Activated B cell treated with CpG ODN at 0.5 μM for 24 hours (primary cell): ENCODE measurements around the gene DLK2. TPM values are rescaled to one million over a fixed set of nuclear protein-coding genes. Genes with fewer than 3 reads are reported as not detected.
A peak's percentile ranks its signal among the peaks of the same experiment; 100 is the strongest.
"Not testable (repeated sequence)": the region's sequence is repeated elsewhere in the genome, so short reads cannot be mapped to it uniquely, and the experiment has no call there.

ENCODE experiments used
- ATAC-seq: fragments of 200-7000 bp; cut with Tn5 transposase; one replicate; pipeline ENCODE4 v1.10.0; 2021; ENCODE audit warnings: low read depth, mild to moderate bottlenecking, moderate library complexity
- CTCF ChIA-PET: fragments of 350-600 bp; sonication (Branson Sonifier 250); formaldehyde crosslinking; loops from one replicate; lab custom pipeline; 2021; ENCODE audit warnings: antibody characterized with exemption; lab: Charles Lee
- POLR2A ChIA-PET: fragments of 350-600 bp; sonication (Branson Sonifier 250); formaldehyde crosslinking; loops from one replicate; lab custom pipeline; 2021; ENCODE audit warnings: antibody characterized with exemption; lab: Charles Lee
- DNase-seq: peaks from one replicate; pipeline ENCODE4 v3.0.0; 2022
- H3K27ac Mint-ChIP-seq: one replicate; pipeline ENCODE4 v1.8.0; 2020; ENCODE audit warnings: mixed read lengths
- H3K27me3 Mint-ChIP-seq: one replicate; pipeline ENCODE4 v1.8.0; 2021; ENCODE audit warnings: mixed read lengths
- H3K36me3 Mint-ChIP-seq: one replicate; pipeline ENCODE4 v1.8.0; 2021; ENCODE audit warnings: low read depth, mixed read lengths
- H3K4me1 Mint-ChIP-seq: one replicate; pipeline ENCODE4 v1.8.0; 2021; ENCODE audit warnings: mixed read lengths
- H3K4me3 Mint-ChIP-seq: one replicate; pipeline ENCODE4 v1.8.0; 2020; ENCODE audit warnings: mild to moderate bottlenecking, mixed read lengths
- H3K9me3 Mint-ChIP-seq: one replicate; pipeline ENCODE4 v1.8.0; 2020; ENCODE audit warnings: mixed read lengths
- intact Hi-C: fragments of 100-400 bp; cut with micrococcal nuclease; formaldehyde crosslinking; loops from one replicate; pipeline ENCODE4 v1.15.1; 2024
- total RNA-seq: library from RNA; stranded (reverse); gene quantifications from 2 replicates; pipeline ENCODE4 v1.2.3, GENCODE V29; 2022
- TF ChIP-seq, protein P1 (sequence below): fragments of 200-600 bp; IDR thresholded peaks from one replicate; pipeline ENCODE4 v1.8.0; 2022; ENCODE audit warnings: antibody characterized with exemption, mild to moderate bottlenecking

The DLK2 gene
- total RNA-seq, 1 donor from 2014 or later, result 1.4 TPM

DNA sequence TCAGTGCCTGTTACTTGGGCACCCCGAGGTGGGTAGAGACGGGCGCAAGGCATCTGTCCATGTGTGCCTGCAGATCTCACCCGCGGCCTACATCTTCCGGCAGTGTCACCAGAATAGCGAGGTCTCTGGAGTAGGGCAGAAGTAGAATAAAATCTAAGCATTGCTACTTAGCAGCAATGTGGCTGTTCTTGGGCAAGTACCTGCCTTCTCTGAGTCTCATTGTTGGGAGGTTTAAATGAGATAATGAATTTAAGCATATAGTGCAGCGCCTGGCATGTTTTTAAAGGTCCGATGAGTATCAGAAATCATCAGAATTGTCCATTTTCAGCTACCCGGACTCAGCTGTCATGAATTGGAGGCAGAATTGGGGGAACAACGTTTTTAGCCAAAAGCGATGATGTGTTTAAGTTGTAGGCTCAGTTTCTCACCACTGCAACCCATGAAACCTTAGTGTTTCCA lies 27.2 kb downstream of the DLK2 start:
- TF ChIP-seq, protein P1, sequence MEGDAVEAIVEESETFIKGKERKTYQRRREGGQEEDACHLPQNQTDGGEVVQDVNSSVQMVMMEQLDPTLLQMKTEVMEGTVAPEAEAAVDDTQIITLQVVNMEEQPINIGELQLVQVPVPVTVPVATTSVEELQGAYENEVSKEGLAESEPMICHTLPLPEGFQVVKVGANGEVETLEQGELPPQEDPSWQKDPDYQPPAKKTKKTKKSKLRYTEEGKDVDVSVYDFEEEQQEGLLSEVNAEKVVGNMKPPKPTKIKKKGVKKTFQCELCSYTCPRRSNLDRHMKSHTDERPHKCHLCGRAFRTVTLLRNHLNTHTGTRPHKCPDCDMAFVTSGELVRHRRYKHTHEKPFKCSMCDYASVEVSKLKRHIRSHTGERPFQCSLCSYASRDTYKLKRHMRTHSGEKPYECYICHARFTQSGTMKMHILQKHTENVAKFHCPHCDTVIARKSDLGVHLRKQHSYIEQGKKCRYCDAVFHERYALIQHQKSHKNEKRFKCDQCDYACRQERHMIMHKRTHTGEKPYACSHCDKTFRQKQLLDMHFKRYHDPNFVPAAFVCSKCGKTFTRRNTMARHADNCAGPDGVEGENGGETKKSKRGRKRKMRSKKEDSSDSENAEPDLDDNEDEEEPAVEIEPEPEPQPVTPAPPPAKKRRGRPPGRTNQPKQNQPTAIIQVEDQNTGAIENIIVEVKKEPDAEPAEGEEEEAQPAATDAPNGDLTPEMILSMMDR, result no peak
- Mint-ChIP-seq H3K36me3 (peaks cover 15% of the 10 kb centered on the region), H3K4me3 (peak overlapping the region; percentile 95), H3K27me3 (no peaks in the 10 kb centered on the region), H3K4me1 (peaks cover 20% of the 10 kb centered on the region), H3K27ac (peak overlapping the region; percentile 95), H3K9me3 (no peaks in the 10 kb centered on the region)
- CTCF ChIA-PET, result interaction anchor here (1.0 to 2.1 kb wide), 5 partner anchors 30 to 198 kb away, joined by 3 to 9 read pairs (median 4); partner anchors contain the start of genes CRIP3 and DNPH1
- intact Hi-C loops, result no loop called here
- ATAC-seq (no peak), DNase-seq (no peak)
- POLR2A ChIA-PET, result interaction anchor here (0.6 to 2.6 kb wide), 21 partner anchors 9 to 1694 kb away, joined by 3 to 26 read pairs (median 5); partner anchors contain the start of genes CNPY3, CRIP3, CUL7 and DLK2

DNA sequence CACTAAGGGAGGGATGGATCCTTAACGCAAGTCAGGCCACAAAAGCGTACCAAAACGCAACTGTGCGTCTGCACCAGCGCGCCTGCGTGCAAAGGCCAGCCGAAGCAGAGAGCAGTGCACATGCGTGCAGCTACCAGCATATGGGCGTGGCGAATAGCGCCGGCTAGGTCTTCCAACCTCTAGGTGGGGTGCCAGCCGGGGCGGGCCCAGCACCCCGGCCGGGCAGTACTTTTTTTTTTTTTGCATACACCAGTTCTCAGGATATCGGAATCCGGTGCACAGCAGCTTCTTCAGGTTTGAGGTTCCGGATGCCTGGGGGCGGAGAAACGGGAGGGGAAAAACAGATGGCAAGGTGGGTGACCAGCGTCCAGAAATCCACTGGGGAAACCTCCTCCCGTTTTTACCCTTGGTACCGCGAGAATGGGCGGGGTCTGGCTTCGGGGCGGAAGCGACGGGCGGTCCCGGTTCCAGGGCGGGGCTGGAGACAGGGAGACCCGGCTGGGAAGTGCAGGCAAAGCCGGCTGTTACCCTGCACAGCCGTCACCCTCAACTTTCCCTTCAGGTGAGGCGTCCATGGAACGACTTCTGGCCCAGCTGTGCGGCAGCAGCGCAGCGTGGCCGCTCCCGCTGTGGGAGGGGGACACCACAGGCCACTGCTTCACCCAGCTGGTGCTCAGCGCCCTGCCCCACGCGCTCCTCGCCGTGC lies 27.8 kb downstream of the DLK2 start, which contains the start of gene ABCC10:
Gene ABCC10, plus strand, starts transcription at position 136 of the 706 bp plus-strand sequence. Its CDS starts 438 bp downstream, at position 574.
- ChIA-PET POLR2A (interaction anchor here (0.6 to 2.6 kb wide), 32 partner anchors 9 to 1694 kb away, joined by 3 to 26 read pairs (median 4); partner anchors contain the start of genes CNPY3, CRIP3, CUL7 and DLK2), CTCF (interaction anchor here (0.6 to 2.1 kb wide), 6 partner anchors 30 to 680 kb away, joined by 3 to 9 read pairs (median 4); partner anchors contain the start of genes CRIP3 and DNPH1)
- H3K27me3 Mint-ChIP-seq, result no peaks in the 10 kb centered on the region
- H3K27ac Mint-ChIP-seq, result peak within 1 kb of the TSS; percentile 95
- intact Hi-C loops, result loop anchor here (1.0 to 2.0 kb wide), 8 partner anchors 27 to 257 kb away; partner anchors contain the start of genes DLK2, GTPBP2, POLH and SRF
- H3K9me3 Mint-ChIP-seq, result no peaks in the 10 kb centered on the region
- peaks cover 20% of the 10 kb centered on the region for H3K4me1 Mint-ChIP-seq
- H3K36me3 Mint-ChIP-seq, result peaks cover 13% of the 10 kb centered on the region
- ATAC-seq (peak; percentile 93), DNase-seq (peak; percentile 90)
- peak within 1 kb of the TSS; percentile 95 for H3K4me3 Mint-ChIP-seq
- TF ChIP-seq, protein P1, result no peak

DNA sequence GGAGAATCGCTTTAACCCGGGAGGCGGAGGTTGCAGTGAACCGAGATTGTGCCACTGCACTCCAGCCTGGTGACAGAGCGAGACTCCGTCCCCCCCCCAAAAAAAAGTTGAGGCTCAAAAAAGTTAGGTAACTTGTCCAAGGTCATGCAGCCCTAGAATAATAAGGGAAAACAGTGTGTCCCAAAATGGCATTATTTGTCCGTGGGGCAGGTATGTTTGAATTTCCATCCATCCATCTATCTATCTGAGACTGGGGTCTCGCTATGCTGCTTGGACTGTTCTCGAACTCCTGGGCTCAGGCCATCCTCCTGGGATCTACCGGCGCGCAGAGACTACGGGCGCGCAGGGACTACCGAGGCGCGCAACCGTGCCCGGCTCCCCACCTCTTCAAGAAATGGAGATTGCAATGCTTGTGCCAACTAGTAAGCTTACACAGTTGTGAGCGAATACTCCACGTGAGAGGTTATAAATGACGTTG lies 28.4 kb downstream of the DLK2 start:
- DNase-seq (no peak), ATAC-seq (no peak)
- Mint-ChIP-seq H3K4me3 (peak overlapping the region; percentile 95), H3K36me3 (peaks cover 10% of the 10 kb centered on the region), H3K9me3 (no peaks in the 10 kb centered on the region), H3K27me3 (no peaks in the 10 kb centered on the region), H3K4me1 (peaks cover 20% of the 10 kb centered on the region), H3K27ac (peak overlapping the region; percentile 95)
- ChIA-PET POLR2A (interaction anchor here (0.5 to 2.6 kb wide), 29 partner anchors 10 to 1693 kb away, joined by 3 to 26 read pairs (median 4); partner anchors contain the start of genes CNPY3, CRIP3, DLK2 and LRRC73), CTCF (interaction anchor here (0.6 to 2.1 kb wide), 6 partner anchors 29 to 679 kb away, joined by 3 to 9 read pairs (median 4); partner anchors contain the start of genes CRIP3 and DNPH1)
- intact Hi-C loops, result loop anchor here (1.0 to 2.0 kb wide), 8 partner anchors 28 to 256 kb away; partner anchors contain the start of genes DLK2, GTPBP2, POLH and SRF
- TF ChIP-seq, protein P1, result no peak

DNA sequence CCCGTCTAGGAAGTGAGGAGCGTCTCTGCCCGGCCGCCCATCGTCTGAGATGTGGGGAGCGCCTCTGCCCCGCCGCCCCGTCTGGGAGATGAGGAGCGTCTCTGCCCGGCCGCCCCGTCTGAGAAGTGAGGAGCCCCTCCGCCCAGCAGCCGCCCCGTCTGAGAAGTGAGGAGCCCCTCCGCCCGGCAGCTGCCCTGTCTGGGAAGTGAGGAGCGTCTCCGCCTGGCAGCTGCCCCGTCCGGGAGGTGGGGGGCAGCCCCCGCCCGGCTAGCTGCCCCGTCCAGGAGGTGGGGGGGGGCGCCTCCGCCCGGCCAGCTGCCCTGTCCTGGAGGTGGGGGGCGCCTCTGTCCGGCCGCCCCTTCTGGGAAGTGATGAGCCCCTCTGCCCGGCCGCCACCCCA lies 30.3 kb downstream of the DLK2 start:
- CTCF ChIA-PET, ATAC-seq, H3K36me3 Mint-ChIP-seq, H3K27me3 Mint-ChIP-seq, H3K27ac Mint-ChIP-seq, H3K9me3 Mint-ChIP-seq, H3K4me3 Mint-ChIP-seq, intact Hi-C loops, DNase-seq: not testable (repeated sequence)
- H3K4me1 Mint-ChIP-seq, result peaks cover 20% of the 10 kb centered on the region
- POLR2A ChIA-PET, result interaction anchor here (0.6 kb wide), 1 partner anchor 147 kb away, joined by 4 read pairs; no protein-coding TSS in a partner anchor

DNA sequence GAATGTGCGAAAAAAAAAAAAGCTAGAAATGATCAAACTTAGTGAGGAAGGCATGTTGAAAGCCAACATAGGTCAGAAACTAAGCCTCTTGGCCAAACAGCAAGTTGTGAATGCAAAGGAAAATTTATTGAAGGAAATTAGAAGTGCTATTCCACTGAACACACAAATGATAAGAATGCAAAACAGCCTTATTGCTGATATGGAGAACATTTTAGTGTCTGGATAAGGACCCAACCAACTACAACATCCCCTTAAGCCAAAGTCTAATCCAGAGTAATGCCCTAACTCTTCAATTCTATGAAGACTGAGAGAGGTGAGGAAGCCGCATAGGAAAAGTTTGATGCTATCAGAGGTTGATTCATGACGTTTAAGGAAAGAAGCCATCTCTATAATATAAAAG lies 33.5 kb downstream of the DLK2 start:
- Mint-ChIP-seq H3K27me3 (no peaks in the 10 kb centered on the region), H3K4me1 (peaks cover 2% of the 10 kb centered on the region), H3K27ac (no peak overlapping the region), H3K36me3 (no peaks in the 10 kb centered on the region), H3K9me3 (no peaks in the 10 kb centered on the region), H3K4me3 (no peak overlapping the region)
- ATAC-seq (no peak), DNase-seq (no peak)
- TF ChIP-seq, protein P1, result no peak
- intact Hi-C loops, result no loop called here
- ChIA-PET POLR2A (interaction anchor here (0.6 to 1.1 kb wide), 2 partner anchors 33 to 50 kb away, joined by 3 to 4 read pairs; no protein-coding TSS in a partner anchor), CTCF (no interaction called here)
